ENCODE data around the gene ADGRG6. TPM values are rescaled to one million over a fixed set of nuclear protein-coding genes. Genes with fewer than 3 reads are reported as not detected.

The ADGRG6 gene
- total RNA-seq, 1 experiment from 2014 or later, result 2.5 TPM

GRCh38 chr6:142265476-142265875, 36.3 kb upstream of the ADGRG6 start:
- Mint-ChIP-seq H3K36me3 (ENCODE audit: insufficient read depth in 1 of 3, low read depth in 3 of 3) (no peaks in the 10 kb centered on the region), H3K27me3 (ENCODE audit: low read depth) (no peaks in the 10 kb centered on the region), H3K4me3 (no peak overlapping the region), H3K4me1 (no peaks in the 10 kb centered on the region), H3K27ac (no peak overlapping the region), H3K9me3 (no peaks in the 10 kb centered on the region)
- H3K79me1 ChIP-seq (ENCODE audit: insufficient read depth, low read depth, low read length, poor library complexity, severe bottlenecking), result no peaks in the 10 kb centered on the region
- H2AK5ac ChIP-seq (ENCODE audit: insufficient read length, low read length), result no peak overlapping the region
- no peak overlapping the region for H4K5ac ChIP-seq (ENCODE audit: insufficient read length, low read depth, low read length)
- H2BK20ac ChIP-seq (ENCODE audit: low read depth, low read length, poor library complexity, severe bottlenecking), result no peak overlapping the region
- no peaks in the 10 kb centered on the region for H3K9me3 ChIP-seq (ENCODE audit: control insufficient read depth, low read depth, low read length)
- H3K27me3 ChIP-seq (ENCODE audit: insufficient read depth, low read length), result no peaks in the 10 kb centered on the region
- H4K8ac ChIP-seq (replicated peaks; ENCODE audit: insufficient read length, low read depth, low read length), result no peak overlapping the region
- H4K91ac ChIP-seq (ENCODE audit: insufficient read length, low read depth, low read length), result no peak overlapping the region
- H3K27ac ChIP-seq (ENCODE audit: insufficient read length, low read depth, low read length), result no peak overlapping the region
- no peak overlapping the region for H3T11ph ChIP-seq (ENCODE audit: low read length)
- no peak overlapping the region for H2BK12ac ChIP-seq (ENCODE audit: insufficient read length, low read depth, low read length)
- H2BK120ac ChIP-seq (ENCODE audit: low read depth, low read length, poor library complexity, severe bottlenecking), result no peak overlapping the region
- H2BK15ac ChIP-seq (ENCODE audit: low read depth, low read length), result no peak overlapping the region
- no peak overlapping the region for H3K14ac ChIP-seq (ENCODE audit: insufficient read depth, low read length)
- no peaks in the 10 kb centered on the region for H3K23me2 ChIP-seq (ENCODE audit: insufficient read length, low read depth, low read length, poor library complexity, severe bottlenecking)
- WGBS (ENCODE audit: extremely low coverage, insufficient read length, low lambda C conversion rate), result no CpG with 5 or more reads among the region's 1 CpG
- H2BK5ac ChIP-seq (ENCODE audit: insufficient read length, low read length), result no peak overlapping the region
- H3K9ac ChIP-seq (ENCODE audit: extremely low read depth, insufficient read length, low read length), result no peak overlapping the region
- no peak overlapping the region for H3K4me2 ChIP-seq (ENCODE audit: insufficient read depth, insufficient read length, low read length)
- H3K4me1 ChIP-seq (ENCODE audit: insufficient read depth, low read length), result no peaks in the 10 kb centered on the region
- DNase-seq, result no peak
- no peak overlapping the region for H3K56ac ChIP-seq (ENCODE audit: insufficient read length, low read depth, low read length)
- no peak overlapping the region for H2AFZ ChIP-seq (ENCODE audit: low read length)
- H3K23ac ChIP-seq (ENCODE audit: insufficient read length, low read depth, low read length), result no peak overlapping the region
- TF ChIP-seq CTCF (conservative IDR thresholded peaks at IDR 0.05), result no peak
- no peaks in the 10 kb centered on the region for H3K79me2 ChIP-seq (ENCODE audit: insufficient read depth, low read length)
- H4K20me1 ChIP-seq (ENCODE audit: control insufficient read depth, insufficient read depth, insufficient read length), result no peaks in the 10 kb centered on the region
- H3K18ac ChIP-seq (ENCODE audit: insufficient read length, low read depth, low read length), result no peak overlapping the region
- no peak overlapping the region for H3K4ac ChIP-seq (ENCODE audit: low read depth, low read length)
